Calu3 (cell line): ENCODE results near the gene ANKRD33B. TPM values are rescaled to one million over a fixed set of nuclear protein-coding genes. Genes with fewer than 3 reads are reported as not detected.

Source experiments
- BruUV-seq: library from RNA; stranded (reverse); fragments of 400-500 nt; replicated peaks from 2 replicates; lab custom pipeline; 2021; lab: Mats Ljungman, UMichigan
- CTCF ChIA-PET: fragments of 300-600 bp; sonication (Branson Sonifier 250); formaldehyde crosslinking; loops from one replicate; lab custom pipeline; 2022; ENCODE audit warnings: antibody characterized with exemption; lab: Charles Lee
- DNase-seq: peaks from one replicate; pipeline ENCODE4 v3.0.0; 2022
- H3K27ac Mint-ChIP-seq: one replicate; pipeline ENCODE4 v1.8.0; 2022; ENCODE audit warnings: mixed read lengths; ENCODE audit not compliant: unreplicated experiment
- H3K27me3 Mint-ChIP-seq: one replicate; pipeline ENCODE4 v1.8.0; 2022; ENCODE audit warnings: mixed read lengths; ENCODE audit not compliant: unreplicated experiment
- H3K36me3 Mint-ChIP-seq: one replicate; pipeline ENCODE4 v1.8.0; 2022; ENCODE audit warnings: mild to moderate bottlenecking, moderate library complexity, mixed read lengths; ENCODE audit not compliant: insufficient read depth, unreplicated experiment
- H3K4me1 Mint-ChIP-seq: one replicate; pipeline ENCODE4 v1.8.0; 2022; ENCODE audit warnings: mild to moderate bottlenecking, low read depth, mixed read lengths; ENCODE audit not compliant: unreplicated experiment
- H3K4me3 Mint-ChIP-seq: one replicate; pipeline ENCODE4 v1.8.0; 2022; ENCODE audit warnings: mild to moderate bottlenecking, low read depth, moderate library complexity, mixed read lengths; ENCODE audit not compliant: unreplicated experiment
- H3K9me3 Mint-ChIP-seq: one replicate; pipeline ENCODE4 v1.8.0; 2022; ENCODE audit warnings: low read depth, mixed read lengths; ENCODE audit not compliant: unreplicated experiment
- CTCF ChIP-seq: fragments of 200-600 bp; IDR thresholded peaks from one replicate; pipeline ENCODE4 v1.8.0; 2022; ENCODE audit warnings: antibody characterized with exemption; ENCODE audit not compliant: unreplicated experiment
- intact Hi-C: fragments of 100-400 bp; cut with micrococcal nuclease; formaldehyde crosslinking; loops from one replicate; pipeline ENCODE4 v1.10.0; 2022; ENCODE audit not compliant: unreplicated experiment
- total RNA-seq: library from RNA; stranded (reverse); gene quantifications from 2 replicates; pipeline ENCODE4 v1.2.3, GENCODE V29; 2022

The ANKRD33B gene
- total RNA-seq, 1 experiment from 2014 or later: 3.6 TPM

- TF ChIP-seq CTCF: no peak
- Mint-ChIP-seq H3K9me3 (no peaks in the 10 kb centered on the region), H3K4me3 (no peak overlapping the region), H3K4me1 (peaks cover 20% of the 10 kb centered on the region), H3K27ac (no peak overlapping the region), H3K27me3 (no peaks in the 10 kb centered on the region), H3K36me3 (peaks cover 12% of the 10 kb centered on the region)
- intact Hi-C loops: no loop called here
- BruUV-seq: no TSS peak
- CTCF ChIA-PET: no interaction called here
- no peak for DNase-seq
Observed at GRCh38 chr5:10591159-10591558, 27.3 kb downstream of the ANKRD33B start.

- Mint-ChIP-seq H3K36me3 (peaks cover 12% of the 10 kb centered on the region), H3K9me3 (no peaks in the 10 kb centered on the region), H3K27ac (no peak overlapping the region), H3K4me3 (no peak overlapping the region), H3K27me3 (no peaks in the 10 kb centered on the region), H3K4me1 (peaks cover 28% of the 10 kb centered on the region)
- no TSS peak for BruUV-seq
- intact Hi-C loops: no loop called here
- DNase-seq: no peak
- TF ChIP-seq CTCF: no peak
- CTCF ChIA-PET: no interaction called here
Observed at GRCh38 chr5:10591966-10592365, 28.1 kb downstream of the ANKRD33B start.

GRCh38 chr5:10592601-10593000, 28.7 kb downstream of the ANKRD33B start:
- intact Hi-C loops: no loop called here
- H3K9me3 Mint-ChIP-seq: no peaks in the 10 kb centered on the region
- peaks cover 12% of the 10 kb centered on the region for H3K36me3 Mint-ChIP-seq
- no peak overlapping the region for H3K27ac Mint-ChIP-seq
- BruUV-seq: no TSS peak
- H3K27me3 Mint-ChIP-seq: no peaks in the 10 kb centered on the region
- CTCF ChIA-PET: no interaction called here
- no peak overlapping the region for H3K4me3 Mint-ChIP-seq
- no peak for DNase-seq
- H3K4me1 Mint-ChIP-seq: peaks cover 35% of the 10 kb centered on the region
- TF ChIP-seq CTCF: no peak

- CTCF ChIA-PET: interaction anchor here (0.7 to 1.1 kb wide), 4 partner anchors 34 to 1531 kb away, joined by 3 to 6 read pairs (median 4); no protein-coding TSS in a partner anchor
- no peak for TF ChIP-seq CTCF
- peaks cover 12% of the 10 kb centered on the region for H3K36me3 Mint-ChIP-seq
- H3K27me3 Mint-ChIP-seq: no peaks in the 10 kb centered on the region
- H3K27ac Mint-ChIP-seq: no peak overlapping the region
- no peaks in the 10 kb centered on the region for H3K9me3 Mint-ChIP-seq
- intact Hi-C loops: no loop called here
- no TSS peak for BruUV-seq
- H3K4me3 Mint-ChIP-seq: no peak overlapping the region
- peaks cover 35% of the 10 kb centered on the region for H3K4me1 Mint-ChIP-seq
- DNase-seq: no peak
Observed at GRCh38 chr5:10593531-10594181, 29.8 kb downstream of the ANKRD33B start.
